NCI-H128 (cell line): ENCODE data around the gene INTS1.
A peak's percentile ranks its signal among the peaks of the same experiment; 100 is the strongest.

Experiments used
- DNase-seq: peaks from one replicate; lab custom pipeline; 2025; ENCODE audit not compliant: unreplicated experiment; lab: John Stamatoyannopoulos, UW

The INTS1 gene

DNA sequence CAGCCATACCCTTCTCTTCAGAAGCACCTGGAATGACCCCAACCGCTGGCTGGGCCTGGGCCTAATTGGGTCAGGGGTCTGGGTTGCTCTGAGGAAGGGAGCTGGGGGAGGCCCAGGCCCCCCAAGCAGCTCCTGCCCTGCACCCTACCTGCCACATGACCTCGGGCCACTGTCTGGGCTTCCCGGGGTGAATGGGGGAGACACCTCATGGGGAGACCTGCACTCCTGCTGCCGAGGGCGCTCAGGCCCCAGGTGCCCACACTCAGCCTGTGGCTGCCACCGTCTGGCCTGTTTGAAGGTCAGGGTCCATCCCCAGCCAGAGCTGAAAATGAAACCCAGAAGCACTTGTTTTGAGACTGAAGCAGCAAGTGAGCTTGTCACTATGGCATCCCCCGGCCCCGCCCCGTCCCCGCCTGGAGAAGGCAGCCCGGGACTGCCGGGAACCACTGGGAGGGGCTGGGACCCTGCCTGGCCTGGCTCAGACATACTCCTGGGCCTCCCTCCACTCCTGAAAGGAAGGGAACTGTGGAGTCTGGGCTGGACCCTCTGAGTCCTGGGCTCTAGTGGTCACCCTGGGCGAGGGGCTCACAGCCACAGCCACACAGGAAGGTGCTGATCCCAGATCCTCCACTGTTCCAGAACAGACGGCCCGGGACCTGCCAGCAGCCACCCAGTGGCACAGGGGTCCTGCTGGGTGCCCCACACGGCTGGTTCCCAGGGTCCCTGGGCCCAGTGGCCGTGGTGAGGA, 37.5 kb downstream of the INTS1 start:
- DNase-seq, result no peak

DNA sequence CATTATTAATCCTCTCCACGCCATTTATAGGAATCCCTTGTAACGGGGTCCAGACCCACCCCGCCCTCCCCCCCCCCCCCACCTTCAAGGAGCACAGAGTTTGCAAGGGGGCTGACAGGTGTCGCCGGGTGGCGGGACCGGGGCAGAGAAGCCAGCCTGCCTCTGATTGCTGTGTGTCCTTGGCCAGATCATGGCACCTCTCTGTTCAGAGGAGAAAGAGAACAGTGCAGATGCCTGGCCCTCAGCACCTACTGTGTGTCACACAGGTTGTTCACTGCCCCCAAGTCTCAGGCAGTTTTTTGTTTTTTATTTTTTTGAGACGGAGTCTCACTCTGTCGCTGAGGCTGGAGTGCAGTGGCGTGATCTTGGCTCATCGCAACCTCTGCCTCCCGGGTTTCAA, 39.5 kb downstream of the INTS1 start:
- DNase-seq, result no peak

- no peak for DNase-seq
Observed at GRCh38 chr7:1463676-1464223, 40.4 kb downstream of the INTS1 start.

DNA sequence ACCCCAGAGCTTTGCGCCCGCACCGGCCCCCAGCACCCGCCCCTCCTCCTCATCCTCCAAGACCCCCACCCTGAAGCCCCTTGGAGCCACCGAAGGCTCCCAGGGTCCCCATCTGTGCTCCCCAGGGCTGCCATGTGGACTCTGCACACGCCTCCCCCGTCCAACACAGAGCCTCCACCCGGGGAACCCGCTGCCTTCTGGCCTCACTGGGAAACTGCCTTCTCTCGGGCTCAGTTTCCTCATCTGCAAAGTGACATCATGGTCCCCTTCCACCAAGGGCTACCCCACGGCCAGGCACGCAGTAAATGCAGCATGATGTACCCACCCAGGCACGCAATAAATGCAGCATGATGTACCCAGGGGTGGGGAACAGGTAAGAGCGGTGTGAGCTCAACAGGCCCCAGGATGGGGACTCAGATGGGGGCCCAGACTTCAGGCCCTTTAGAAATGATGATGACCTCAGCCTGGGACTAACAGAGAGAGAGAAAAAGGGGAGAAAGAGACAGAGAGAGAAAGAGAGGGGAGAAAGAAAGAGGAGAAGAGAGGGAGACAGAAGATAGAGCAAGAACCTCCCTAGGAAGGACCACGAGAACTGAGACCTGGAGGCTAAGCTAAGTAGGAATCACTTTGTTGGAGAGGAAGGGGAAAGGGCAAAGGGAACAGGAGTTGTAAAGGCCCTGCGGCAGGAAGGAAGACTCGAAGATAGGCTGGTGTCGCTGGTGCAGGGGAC, 42.4 kb downstream of the INTS1 start:
- no peak for DNase-seq

- DNase-seq, result no peak
Observed at GRCh38 chr7:1460821-1461645, 43.2 kb downstream of the INTS1 start.

- DNase-seq, result no peak
Observed at GRCh38 chr7:1459920-1460820, 44.0 kb downstream of the INTS1 start.

- peak; percentile 90 for DNase-seq
Observed at GRCh38 chr7:1459512-1459892, 44.7 kb downstream of the INTS1 start.

DNA sequence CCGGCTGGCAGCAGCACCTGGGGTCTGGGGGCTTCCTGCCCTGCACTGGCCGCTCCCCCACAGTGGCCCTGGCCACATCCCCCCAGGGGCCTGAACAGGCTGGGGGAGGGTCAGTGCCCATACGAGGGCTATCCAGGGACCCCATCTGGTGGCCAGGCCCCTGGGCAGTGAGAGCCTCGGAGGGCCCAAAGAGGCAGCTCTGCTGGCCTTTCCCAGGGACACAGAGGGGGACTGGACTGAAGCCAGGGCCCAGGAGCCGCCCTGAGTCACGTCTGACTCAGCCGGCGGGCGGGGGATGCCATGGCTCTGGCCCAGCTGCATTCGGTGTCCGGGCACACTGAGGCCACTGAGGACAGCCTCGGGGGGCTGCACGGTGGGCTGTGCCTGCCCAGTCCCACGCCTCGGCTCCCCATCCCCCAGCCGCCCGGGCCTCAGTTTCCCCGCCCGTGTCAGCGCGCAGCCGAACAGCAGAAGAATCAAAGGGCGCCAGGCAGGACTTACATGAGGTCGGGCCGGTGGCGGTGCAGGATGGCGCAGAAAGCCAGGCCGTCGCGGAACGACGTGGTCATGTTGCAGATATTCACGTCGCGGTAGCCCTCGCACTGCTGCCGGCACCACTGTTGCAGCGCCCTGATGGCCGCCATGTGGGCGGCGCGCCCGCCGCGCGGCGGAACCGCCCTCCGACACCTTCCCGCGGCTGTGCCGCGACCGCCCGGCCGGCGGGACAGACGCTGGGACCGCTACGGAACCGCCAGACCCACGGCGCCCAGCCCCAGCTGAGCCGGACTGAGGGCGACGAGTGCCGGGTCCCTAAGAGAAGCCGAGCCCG, 45.3 kb downstream of the INTS1 start, which contains the start of gene MICALL2:
Gene MICALL2, minus strand, starts transcription at position 788 of the 829 bp plus-strand sequence. Its CDS starts 144 bp downstream, at position 644.
- DNase-seq, result no peak

DNA sequence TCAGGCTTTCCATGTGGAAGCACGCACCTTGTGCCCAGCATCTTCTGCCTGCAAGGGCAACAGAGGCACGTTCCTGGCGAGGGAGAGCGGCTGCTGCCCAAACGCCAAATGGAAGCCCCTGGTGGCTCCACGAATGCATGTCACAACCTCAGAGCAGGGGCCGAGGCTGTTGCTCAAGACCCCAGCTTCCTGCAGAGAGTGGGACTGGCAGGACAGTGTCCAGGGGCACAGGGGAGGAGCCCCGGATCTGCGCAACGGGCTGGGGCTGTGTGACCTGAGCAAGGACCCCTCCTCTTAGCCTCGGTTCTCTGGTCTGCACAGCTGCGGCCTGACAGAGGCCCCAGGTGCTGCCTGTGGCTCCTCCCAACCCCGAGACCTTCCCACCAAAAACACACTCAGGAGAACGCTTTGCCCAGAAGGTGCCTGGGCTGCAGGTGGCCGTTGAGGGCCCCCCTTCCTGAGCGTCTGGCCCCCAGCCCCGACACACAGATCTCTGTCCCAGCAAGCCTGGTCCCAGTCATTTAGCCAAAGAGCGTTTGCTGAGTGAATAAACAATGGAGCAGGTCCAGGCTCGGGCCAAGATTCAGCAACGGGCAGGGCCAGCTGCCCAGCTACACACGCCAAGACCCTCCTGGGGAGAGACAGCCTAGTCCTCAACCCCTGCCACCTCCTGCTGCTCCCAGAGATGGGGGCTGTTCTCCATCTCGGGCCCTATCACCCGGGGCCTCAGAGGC, 46.1 kb downstream of the INTS1 start:
- DNase-seq, result no peak

DNA sequence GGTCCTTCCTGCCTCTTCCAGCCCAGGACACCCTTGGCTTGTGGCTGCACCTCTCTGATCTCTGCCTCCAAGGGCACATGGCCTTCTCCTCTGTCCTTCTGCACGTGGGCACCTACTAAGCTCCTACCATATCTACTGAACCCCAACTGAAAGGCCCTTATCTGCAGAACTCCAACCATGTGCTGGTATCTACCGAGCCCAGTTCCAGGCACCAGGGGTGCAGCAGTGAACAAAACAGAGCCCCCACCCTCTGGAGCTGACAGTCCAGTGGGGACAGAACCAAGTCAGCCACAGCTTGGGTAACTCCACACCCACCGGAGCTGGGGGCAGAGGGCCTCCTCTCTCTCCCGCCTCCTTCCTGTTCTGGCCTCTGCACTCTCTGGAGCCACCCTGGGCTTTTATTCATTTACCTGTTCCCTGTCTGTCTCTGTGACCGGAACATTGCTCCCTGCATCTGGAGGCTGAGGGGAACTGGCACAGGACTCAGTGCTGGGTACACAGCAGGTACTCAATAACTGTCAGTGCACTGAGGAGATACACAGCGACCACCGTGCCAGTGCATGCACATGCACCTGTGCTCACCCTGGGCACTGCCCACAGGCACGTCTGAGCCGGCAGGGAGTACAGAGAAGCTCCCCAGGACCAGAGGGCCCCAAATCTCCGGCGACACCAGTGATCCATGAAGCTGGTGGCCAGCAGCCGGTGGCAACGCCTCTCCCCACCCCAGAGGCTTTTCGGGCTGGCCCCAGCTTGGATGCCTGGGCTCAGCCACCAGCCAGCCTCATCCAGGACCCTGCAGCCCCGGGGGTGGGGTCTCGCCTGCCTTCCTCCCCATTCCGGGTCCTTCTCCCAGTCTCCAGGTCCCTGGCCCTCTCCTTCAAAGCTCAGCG, 46.9 kb downstream of the INTS1 start:
- no peak for DNase-seq

DNA sequence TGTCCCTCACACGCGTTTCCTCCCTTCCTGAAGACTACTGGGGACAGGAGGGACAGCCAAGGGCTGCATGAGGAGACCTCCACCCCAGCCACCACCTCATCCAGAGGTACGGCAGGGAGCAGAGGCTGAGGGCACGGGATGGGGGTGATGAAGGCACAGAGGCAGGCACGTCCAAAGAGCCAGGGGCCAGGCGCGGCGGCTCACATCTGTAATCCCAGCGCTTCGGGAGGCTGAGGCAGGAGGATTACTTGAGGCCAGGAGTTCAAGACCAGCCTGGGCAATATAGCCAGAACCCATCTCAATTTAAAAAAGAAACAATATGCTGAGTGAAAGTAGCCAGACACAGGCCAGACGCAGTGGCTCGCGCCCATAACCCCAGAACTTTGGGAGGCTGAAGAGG, 48.2 kb downstream of the INTS1 start:
- no peak for DNase-seq

GRCh38 chr7:1455241-1455939, 48.8 kb downstream of the INTS1 start:
- no peak for DNase-seq

GRCh38 chr7:1454542-1454941, 49.6 kb downstream of the INTS1 start:
- DNase-seq, result no peak

DNA sequence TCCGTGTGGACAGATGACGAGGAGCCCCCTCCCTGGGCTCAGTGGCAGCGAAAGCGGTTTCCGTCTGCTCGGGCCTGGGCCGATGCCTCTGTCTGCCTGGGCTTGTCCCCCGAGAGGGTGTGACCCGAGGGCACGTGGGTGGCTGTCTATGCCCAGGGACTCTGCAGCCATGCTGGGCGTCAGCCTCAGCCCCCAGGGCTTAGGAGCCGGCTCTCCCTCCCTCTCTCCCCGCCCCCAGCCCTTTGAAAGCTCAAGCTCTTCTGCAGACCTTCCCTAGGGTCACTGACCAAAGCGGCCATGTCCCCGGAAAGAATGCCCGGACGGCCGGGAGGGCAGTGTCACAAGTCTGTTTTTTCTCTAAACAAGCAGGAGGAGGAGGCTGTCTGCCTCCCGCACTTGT, 52.0 kb downstream of the INTS1 start:
- no peak for DNase-seq

GRCh38 chr7:1450987-1451386, 53.2 kb downstream of the INTS1 start:
- no peak for DNase-seq

GRCh38 chr7:1450431-1450830, 53.8 kb downstream of the INTS1 start:
- no peak for DNase-seq

GRCh38 chr7:1449951-1450350, 54.2 kb downstream of the INTS1 start:
- DNase-seq, result no peak
